Liver (tissue), 9 donors: ENCODE data around the gene C9orf50. TPM values are rescaled to one million over a fixed set of nuclear protein-coding genes. Genes with fewer than 3 reads are reported as not detected.

ENCODE experiments used
- DNase-seq: peaks from one replicate; pipeline ENCODE4 v3.0.0-alpha.2; 2017; ENCODE audit warnings: low spot score
- H3K27ac ChIP-seq, 2 donors: one replicate each; pipeline ENCODE4 v1.7.0; 2013; ENCODE audit warnings: inconsistent platforms in 2 of 2, low read length in 2 of 2, control low read depth in 1 of 2, low read depth in 1 of 2, mild to moderate bottlenecking in 1 of 2
- H3K27me3 ChIP-seq, 4 donors: one replicate each; pipeline versions ENCODE4 v1.6.1 to v1.7.0; 2013; ENCODE audit warnings: low read length in 3 of 4, inconsistent platforms in 1 of 4, mild to moderate bottlenecking in 1 of 4, moderate library complexity in 1 of 4; ENCODE audit not compliant: control insufficient read depth in 4 of 4, insufficient read depth in 4 of 4
- H3K36me3 ChIP-seq, 4 donors: one replicate each; pipeline versions ENCODE4 v1.6.1 to v1.7.0; 2013; ENCODE audit warnings: low read length in 3 of 4, mild to moderate bottlenecking in 3 of 4, low read depth in 1 of 4, moderate library complexity in 1 of 4; ENCODE audit not compliant: control insufficient read depth in 4 of 4, insufficient read depth in 3 of 4
- H3K4me1 ChIP-seq, 4 donors: one replicate each; pipeline versions ENCODE4 v1.6.1 to v1.7.0; 2013; ENCODE audit warnings: low read length in 3 of 4, mild to moderate bottlenecking in 3 of 4, moderate library complexity in 1 of 4; ENCODE audit not compliant: control insufficient read depth in 4 of 4, insufficient read depth in 4 of 4
- H3K4me3 ChIP-seq, 3 donors: one replicate each; pipeline versions ENCODE4 v1.6.1 to v1.7.0; 2013; ENCODE audit warnings: low read length in 3 of 3, control low read depth in 1 of 3, low read depth in 1 of 3, mild to moderate bottlenecking in 1 of 3
- H3K9ac ChIP-seq, 2 donors: one replicate each; pipeline ENCODE4 v1.7.0; 2013; ENCODE audit warnings: low read length in 2 of 2, mild to moderate bottlenecking in 2 of 2, moderate library complexity in 2 of 2, control low read depth in 1 of 2, low read depth in 1 of 2
- H3K9me3 ChIP-seq, 4 donors: one replicate each; pipeline versions ENCODE4 v1.6.1 to v1.7.0; 2013; ENCODE audit warnings: low read length in 3 of 4; ENCODE audit not compliant: control insufficient read depth in 4 of 4
- ATF3 ChIP-seq: IDR thresholded peaks from 2 replicates; pipeline ENCODE4 v1.6.1; 2016; ENCODE audit warnings: antibody characterized with exemption
- EGR1 ChIP-seq, 2 donors: IDR thresholded peaks; 2 replicates each; pipeline ENCODE4 v1.6.1; 2016 to 2018; ENCODE audit warnings: antibody characterized with exemption in 2 of 2, low read depth in 2 of 2
- FOXA1 ChIP-seq: IDR thresholded peaks from 2 replicates; pipeline ENCODE4 v1.6.1; 2016; ENCODE audit warnings: antibody characterized with exemption
- FOXA2 ChIP-seq: IDR thresholded peaks from 2 replicates; pipeline ENCODE4 v1.6.1; 2016; ENCODE audit warnings: antibody characterized with exemption
- GABPA ChIP-seq, 2 donors: IDR thresholded peaks in 1 of 2; conservative IDR thresholded peaks in 1 of 2; 2 replicates each; pipeline ENCODE4 v1.6.1; 2016; ENCODE audit warnings: antibody characterized with exemption in 2 of 2, mild to moderate bottlenecking in 1 of 2, moderate library complexity in 1 of 2
- HNF4A ChIP-seq, 2 donors: conservative IDR thresholded peaks; 2 replicates each; pipeline ENCODE4 v1.6.1; 2016; ENCODE audit warnings: antibody characterized with exemption in 2 of 2, mild to moderate bottlenecking in 2 of 2
- HNF4G ChIP-seq: IDR thresholded peaks from 2 replicates; pipeline ENCODE4 v1.6.1; 2016; ENCODE audit warnings: antibody characterized with exemption
- JUND ChIP-seq, 2 donors: IDR thresholded peaks; 2 replicates each; pipeline ENCODE4 v1.6.1; 2016; ENCODE audit warnings: antibody characterized with exemption in 2 of 2
- NR2F2 ChIP-seq: IDR thresholded peaks from 2 replicates; pipeline ENCODE4 v1.6.1; 2016; ENCODE audit warnings: antibody characterized with exemption
- RAD21 ChIP-seq, 2 donors: IDR thresholded peaks; 2 replicates each; pipeline ENCODE4 v1.6.1; 2016; ENCODE audit warnings: antibody characterized with exemption in 2 of 2, mild to moderate bottlenecking in 2 of 2
- REST ChIP-seq: IDR thresholded peaks from 2 replicates; pipeline ENCODE4 v1.6.1; 2016; ENCODE audit warnings: antibody characterized with exemption, mild to moderate bottlenecking
- RXRA ChIP-seq, 2 donors: IDR thresholded peaks; 2 replicates each; pipeline ENCODE4 v1.6.1; 2017 to 2018; ENCODE audit warnings: antibody characterized with exemption in 2 of 2, mild to moderate bottlenecking in 1 of 2
- SP1 ChIP-seq: IDR thresholded peaks from 2 replicates; pipeline ENCODE4 v1.6.1; 2018; ENCODE audit warnings: antibody characterized with exemption, mild to moderate bottlenecking
- TAF1 ChIP-seq: conservative IDR thresholded peaks from 2 replicates; pipeline ENCODE4 v1.6.1; 2016; ENCODE audit warnings: antibody characterized with exemption, mild to moderate bottlenecking
- YY1 ChIP-seq: IDR thresholded peaks from 2 replicates; pipeline ENCODE4 v1.6.1; 2016; ENCODE audit warnings: antibody characterized with exemption, mild to moderate bottlenecking
- WGBS: extraction: QIAGEN DNeasy Blood & Tissue Kit; methylation state at CpG from one replicate; pipeline ENCODE4 v1.1.7; 2013; 5-methylcytosine and 5-hydroxymethylcytosine counted together
- polyA plus RNA-seq, 2 donors: library from polyadenylated mRNA; stranded (reverse) in 1 of 2; unstranded in 1 of 2; fragments of 200-250 nt in 1 of 2; fragments of >200 nt in 1 of 2; fragmentation: Nextera tagmentation in 1 of 2; extraction: Ambion mirVana in 1 of 2; gene quantifications; one replicate each; pipeline versions ENCODE4 v1.2.1 to v1.2.3, GENCODE V29; 2013 to 2015
- total RNA-seq, 2 donors: library from RNA; depleted of rRNA; stranded (reverse); fragments of >200 nt; gene quantifications; one replicate each; pipeline ENCODE4 v1.2.3, GENCODE V29; 2014
- TF ChIP-seq, protein P1 (sequence below): IDR thresholded peaks from 2 replicates; pipeline ENCODE4 v1.6.1; 2016; ENCODE audit warnings: antibody characterized with exemption
- TF ChIP-seq, protein P2 (sequence below): fragments of 150-350 bp; IDR thresholded peaks from 2 replicates; pipeline ENCODE4 v1.5.1; 2017; ENCODE audit warnings: improper control_type of control experiment, low read depth, low read length; ENCODE audit not compliant: missing input control
- TF ChIP-seq, protein P3 (sequence below): IDR thresholded peaks from 2 replicates; pipeline ENCODE4 v1.6.1; 2016; ENCODE audit warnings: antibody characterized with exemption
- donor health status: healthy.
- donor health status: healthy.
- donor health status: healthy.
- donor health status: healthy.
- donor health status: healthy.

Gene C9orf50
- total and polyA plus RNA-seq, 4 donors: 0.23 TPM; not detected in 3

DNA sequence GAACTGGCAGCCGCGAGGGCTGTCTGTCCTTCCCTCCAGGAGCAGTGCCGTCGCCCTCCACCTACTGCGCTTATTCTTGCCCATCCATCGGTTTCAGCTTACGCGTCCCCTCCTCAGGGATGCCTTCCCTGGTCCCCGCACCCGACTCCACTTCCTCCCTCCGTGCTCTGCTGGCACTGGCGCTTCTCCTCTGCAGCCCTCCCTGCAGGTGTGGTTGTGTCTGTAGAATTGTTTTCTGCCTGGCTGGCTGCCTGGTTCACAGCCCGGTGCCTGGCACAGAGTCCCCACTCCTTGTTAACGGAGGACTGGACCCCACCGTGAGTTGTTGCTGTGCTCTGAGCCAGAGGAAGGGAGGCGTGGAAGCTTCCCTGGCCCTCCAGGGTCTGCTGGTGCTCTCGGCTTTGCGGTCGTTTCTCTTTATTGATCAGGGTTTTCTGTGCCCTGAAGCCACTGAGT lies 10.8 kb upstream of the C9orf50 start:
- no peak for TF ChIP-seq EGR1 (IDR thresholded peaks at IDR 0.05; ENCODE audit: low read depth in 2 of 2)
- no peak for TF ChIP-seq REST
- no peak for TF ChIP-seq RAD21 (IDR thresholded peaks at IDR 0.05)
- TF ChIP-seq, protein P1, sequence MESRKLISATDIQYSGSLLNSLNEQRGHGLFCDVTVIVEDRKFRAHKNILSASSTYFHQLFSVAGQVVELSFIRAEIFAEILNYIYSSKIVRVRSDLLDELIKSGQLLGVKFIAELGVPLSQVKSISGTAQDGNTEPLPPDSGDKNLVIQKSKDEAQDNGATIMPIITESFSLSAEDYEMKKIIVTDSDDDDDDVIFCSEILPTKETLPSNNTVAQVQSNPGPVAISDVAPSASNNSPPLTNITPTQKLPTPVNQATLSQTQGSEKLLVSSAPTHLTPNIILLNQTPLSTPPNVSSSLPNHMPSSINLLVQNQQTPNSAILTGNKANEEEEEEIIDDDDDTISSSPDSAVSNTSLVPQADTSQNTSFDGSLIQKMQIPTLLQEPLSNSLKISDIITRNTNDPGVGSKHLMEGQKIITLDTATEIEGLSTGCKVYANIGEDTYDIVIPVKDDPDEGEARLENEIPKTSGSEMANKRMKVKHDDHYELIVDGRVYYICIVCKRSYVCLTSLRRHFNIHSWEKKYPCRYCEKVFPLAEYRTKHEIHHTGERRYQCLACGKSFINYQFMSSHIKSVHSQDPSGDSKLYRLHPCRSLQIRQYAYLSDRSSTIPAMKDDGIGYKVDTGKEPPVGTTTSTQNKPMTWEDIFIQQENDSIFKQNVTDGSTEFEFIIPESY: no peak
- Histone ChIP-seq H3K9me3 (no peaks in the 10 kb centered on the region), H3K27me3 (no peaks in the 10 kb centered on the region), H3K4me1 (peaks cover 6 to 38% (median 29%) of the 10 kb centered on the region in 4 donors), H3K36me3 (peaks cover 4 to 39% (median 27%) of the 10 kb centered on the region in 4 donors), H3K27ac (no peak overlapping the region), H3K9ac (no peak overlapping the region), H3K4me3 (no peak overlapping the region)
- 85% methylated on average over 19 of the region's 19 CpGs for WGBS
- no peak for DNase-seq

DNA sequence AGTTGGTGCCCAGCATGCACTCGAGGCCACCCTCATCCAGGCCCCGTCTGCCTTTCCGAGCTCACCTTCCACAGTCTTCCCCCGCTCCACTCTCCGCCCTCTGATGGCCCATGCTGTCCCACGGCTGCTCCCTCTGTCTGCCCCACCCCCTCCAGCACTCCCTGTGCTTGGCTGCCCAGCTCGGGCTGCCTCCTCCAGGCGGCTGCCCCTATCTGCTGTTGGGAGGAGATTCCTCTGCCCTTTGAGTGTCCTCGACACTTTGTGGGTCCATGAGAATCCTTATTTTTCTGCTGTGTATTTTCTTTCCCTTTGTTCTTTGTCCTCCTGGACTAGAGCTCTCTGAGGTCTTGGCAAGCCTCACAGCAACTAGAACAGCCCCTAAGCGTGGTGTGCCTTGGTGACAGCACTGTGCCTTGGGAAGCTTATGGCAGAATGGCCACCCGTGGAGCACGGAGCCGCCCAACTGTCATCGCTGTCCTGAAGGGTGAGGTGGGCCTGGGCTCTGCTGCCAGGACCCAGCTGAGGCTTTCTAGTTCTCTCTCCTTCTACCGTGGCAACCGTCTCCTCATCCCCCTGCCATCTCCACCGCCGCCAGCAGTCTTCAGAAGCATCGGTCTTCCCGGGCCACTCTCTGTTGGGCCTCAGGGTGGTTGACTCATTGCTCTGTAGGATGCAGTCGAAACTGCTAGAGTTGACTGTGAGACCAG lies 10.2 kb upstream of the C9orf50 start:
- WGBS: 84% methylated on average over 21 of the region's 21 CpGs
- no peak for TF ChIP-seq HNF4G
- no peak for TF ChIP-seq ATF3
- no peak for TF ChIP-seq JUND (IDR thresholded peaks at IDR 0.05)
- no peak for TF ChIP-seq RXRA (IDR thresholded peaks at IDR 0.05)
- TF ChIP-seq RAD21 (IDR thresholded peaks at IDR 0.05): no peak
- TF ChIP-seq FOXA2: no peak
- TF ChIP-seq TAF1: no peak
- TF ChIP-seq, protein P1: no peak
- TF ChIP-seq, protein P2, sequence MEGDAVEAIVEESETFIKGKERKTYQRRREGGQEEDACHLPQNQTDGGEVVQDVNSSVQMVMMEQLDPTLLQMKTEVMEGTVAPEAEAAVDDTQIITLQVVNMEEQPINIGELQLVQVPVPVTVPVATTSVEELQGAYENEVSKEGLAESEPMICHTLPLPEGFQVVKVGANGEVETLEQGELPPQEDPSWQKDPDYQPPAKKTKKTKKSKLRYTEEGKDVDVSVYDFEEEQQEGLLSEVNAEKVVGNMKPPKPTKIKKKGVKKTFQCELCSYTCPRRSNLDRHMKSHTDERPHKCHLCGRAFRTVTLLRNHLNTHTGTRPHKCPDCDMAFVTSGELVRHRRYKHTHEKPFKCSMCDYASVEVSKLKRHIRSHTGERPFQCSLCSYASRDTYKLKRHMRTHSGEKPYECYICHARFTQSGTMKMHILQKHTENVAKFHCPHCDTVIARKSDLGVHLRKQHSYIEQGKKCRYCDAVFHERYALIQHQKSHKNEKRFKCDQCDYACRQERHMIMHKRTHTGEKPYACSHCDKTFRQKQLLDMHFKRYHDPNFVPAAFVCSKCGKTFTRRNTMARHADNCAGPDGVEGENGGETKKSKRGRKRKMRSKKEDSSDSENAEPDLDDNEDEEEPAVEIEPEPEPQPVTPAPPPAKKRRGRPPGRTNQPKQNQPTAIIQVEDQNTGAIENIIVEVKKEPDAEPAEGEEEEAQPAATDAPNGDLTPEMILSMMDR: no peak
- no peak for TF ChIP-seq SP1
- no peak for TF ChIP-seq GABPA (IDR thresholded peaks at IDR 0.05 in 1 of 2, conservative IDR thresholded peaks at IDR 0.05 in 1 of 2)
- TF ChIP-seq, protein P3, sequence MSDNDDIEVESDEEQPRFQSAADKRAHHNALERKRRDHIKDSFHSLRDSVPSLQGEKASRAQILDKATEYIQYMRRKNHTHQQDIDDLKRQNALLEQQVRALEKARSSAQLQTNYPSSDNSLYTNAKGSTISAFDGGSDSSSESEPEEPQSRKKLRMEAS: no peak
- TF ChIP-seq FOXA1: no peak
- TF ChIP-seq EGR1 (IDR thresholded peaks at IDR 0.05; ENCODE audit: low read depth in 2 of 2): no peak
- TF ChIP-seq NR2F2: no peak
- no peak for TF ChIP-seq YY1
- TF ChIP-seq REST: no peak
- TF ChIP-seq HNF4A (conservative IDR thresholded peaks at IDR 0.05): no peak
- Histone ChIP-seq H3K9ac (no peak overlapping the region), H3K36me3 (peaks cover 4 to 38% (median 27%) of the 10 kb centered on the region in 4 donors), H3K4me1 (peaks cover 6 to 38% (median 30%) of the 10 kb centered on the region in 4 donors), H3K9me3 (no peaks in the 10 kb centered on the region), H3K4me3 (no peak overlapping the region), H3K27ac (no peak overlapping the region), H3K27me3 (no peaks in the 10 kb centered on the region)
- DNase-seq: no peak
